Retina (tissue), 1 donor: ENCODE measurements around the gene PHF21B.
"Not testable (repeated sequence)": the region's sequence is repeated elsewhere in the genome, so short reads cannot be mapped to it uniquely, and the experiment has no call there.

Experiments used
- DNase-seq: peaks from one replicate; pipeline ENCODE4 v3.0.0-alpha.2; 2016

Gene PHF21B

DNA sequence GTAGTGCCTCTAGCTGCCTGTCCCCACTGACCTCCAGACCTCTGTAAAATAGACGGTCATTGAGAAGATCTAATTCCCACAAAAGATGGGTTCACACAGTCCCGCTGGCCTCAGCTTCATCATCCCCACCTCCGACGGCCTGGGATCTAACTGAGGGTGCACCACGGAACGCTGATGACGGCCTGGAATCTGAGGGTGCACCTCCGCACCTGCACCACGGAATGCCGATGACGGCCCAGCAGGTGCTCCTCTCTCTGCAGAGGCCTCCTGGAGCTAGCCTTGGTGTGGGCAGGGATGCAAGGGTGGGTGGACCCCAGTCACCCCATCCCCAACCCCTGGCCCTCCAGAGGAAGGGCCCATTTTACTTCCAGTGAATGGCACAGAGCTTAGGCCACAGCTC lies 77.3 kb downstream of the PHF21B start:
- DNase-seq, result no peak

DNA sequence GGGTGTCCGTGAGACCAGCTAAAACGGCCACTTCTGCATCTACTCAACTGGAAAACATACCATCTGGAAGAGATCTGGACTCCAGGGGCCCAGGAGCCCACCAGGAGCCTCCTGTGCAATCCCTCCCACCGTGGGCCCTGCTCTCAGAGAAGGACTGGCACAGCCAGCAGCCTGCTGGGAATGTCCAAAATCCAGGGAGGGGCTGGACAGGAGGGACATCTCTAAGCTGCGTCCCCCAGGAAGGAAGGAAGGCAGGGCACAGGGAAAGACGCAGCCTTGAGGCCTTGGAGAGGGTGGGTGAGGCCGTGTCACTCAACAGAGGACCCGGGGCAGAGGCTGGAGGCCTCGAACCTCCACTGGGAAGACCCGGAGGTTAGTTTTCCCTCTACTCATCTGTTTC lies 78.0 kb downstream of the PHF21B start:
- no peak for DNase-seq

DNA sequence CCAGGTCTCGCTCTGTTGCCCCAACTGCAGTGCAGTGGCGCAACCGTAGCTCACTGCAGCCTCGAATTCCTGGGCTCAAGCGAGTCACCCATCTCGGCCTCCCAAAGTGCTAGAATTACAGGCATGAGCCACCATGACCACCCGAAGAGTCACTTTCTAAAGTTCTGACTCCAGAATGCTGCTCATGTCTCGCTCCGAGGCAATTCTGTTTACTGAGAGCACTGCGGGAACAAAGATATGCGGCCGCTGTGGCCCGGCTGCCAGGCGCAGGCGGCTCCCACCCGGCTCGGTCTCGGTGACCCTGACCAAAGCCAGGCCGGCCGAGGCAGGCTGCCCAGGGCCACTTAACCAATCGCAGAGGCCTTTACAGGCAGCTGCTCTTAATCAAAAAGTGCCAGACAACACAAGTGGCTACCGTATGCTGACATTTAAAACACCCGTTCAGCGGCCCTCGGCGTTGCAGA lies 78.7 kb downstream of the PHF21B start:
- no peak for DNase-seq

DNA sequence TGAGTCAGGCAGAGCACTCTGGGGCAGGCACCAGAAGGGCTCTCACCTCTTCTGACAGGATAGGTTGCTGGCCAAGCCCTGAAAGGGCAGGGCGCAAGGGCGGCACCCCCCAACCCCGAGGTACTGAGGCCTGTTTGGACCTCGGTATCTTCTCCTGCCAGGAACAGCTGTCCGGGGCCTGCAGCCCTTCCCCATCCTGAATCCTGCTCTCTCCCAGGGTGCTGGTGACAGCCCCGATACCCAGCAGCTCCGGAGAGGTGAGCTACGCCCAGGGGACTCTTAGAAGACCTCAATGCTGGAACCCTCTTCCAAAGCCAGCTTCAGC lies 79.1 kb downstream of the PHF21B start:
- DNase-seq, result no peak

DNA sequence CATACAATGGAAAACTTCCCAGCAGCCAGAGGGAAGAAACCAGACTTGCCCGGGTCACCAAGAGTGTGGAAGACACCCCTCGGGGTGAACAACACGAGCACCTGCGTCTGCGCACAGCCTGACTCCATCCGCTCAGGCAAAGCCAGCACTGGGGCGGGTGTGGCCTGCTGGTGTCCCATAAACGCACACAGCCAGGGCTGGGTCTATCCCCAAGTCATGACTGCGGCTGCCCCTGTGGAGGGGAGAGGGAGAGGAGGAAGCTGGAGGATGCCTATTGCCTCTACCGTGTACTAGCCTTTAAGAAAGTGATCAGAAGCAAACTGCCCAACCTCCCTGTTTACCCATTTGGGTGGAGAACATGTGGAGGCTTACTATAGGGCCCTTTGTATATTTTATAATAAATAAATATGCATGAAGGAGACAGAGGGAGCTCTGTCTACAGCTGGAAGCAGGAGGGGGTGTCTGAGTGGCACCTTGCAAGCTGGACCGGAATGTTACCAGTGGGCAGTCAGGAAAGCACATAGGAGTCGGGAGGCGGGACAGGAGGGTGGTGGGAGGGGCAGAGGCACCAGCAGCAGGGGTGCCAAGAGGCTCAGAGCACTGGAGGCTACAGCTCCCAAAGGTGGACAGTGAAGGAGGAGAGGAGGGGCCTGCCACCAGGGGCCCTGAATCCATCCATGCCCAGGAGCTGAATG lies 79.6 kb downstream of the PHF21B start:
- no peak for DNase-seq

DNA sequence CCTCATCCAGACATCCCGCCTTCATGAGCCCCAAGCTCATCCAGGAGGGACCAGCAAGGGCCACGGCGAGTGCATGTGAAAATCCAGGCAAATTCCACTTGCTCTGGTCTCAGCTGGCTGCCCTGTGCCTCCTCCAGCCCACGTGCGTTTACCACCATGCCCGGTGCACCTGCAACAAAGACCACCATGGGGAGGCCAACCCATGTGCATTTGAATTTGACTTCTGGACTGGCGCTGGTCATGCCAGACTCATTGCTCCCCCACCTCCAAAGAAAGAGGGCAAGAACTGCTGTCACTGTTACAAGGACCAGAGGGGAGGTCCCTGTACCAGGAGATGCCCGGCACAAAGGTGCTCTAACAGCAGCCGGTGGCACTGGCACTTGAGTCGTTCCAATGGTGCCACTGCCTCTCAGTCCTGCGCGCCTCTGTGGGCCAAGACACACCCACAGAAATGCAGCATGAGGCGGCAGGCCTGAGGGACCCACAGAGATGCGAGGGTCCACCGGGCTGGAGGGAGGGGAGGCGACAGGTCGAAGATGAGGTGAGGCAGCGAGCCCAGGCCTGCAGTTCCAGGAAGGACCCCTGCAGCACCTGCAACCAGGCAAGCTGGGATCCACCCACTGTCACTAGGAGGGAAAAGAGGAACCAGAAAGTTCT lies 80.3 kb downstream of the PHF21B start:
- DNase-seq, result no peak

DNA sequence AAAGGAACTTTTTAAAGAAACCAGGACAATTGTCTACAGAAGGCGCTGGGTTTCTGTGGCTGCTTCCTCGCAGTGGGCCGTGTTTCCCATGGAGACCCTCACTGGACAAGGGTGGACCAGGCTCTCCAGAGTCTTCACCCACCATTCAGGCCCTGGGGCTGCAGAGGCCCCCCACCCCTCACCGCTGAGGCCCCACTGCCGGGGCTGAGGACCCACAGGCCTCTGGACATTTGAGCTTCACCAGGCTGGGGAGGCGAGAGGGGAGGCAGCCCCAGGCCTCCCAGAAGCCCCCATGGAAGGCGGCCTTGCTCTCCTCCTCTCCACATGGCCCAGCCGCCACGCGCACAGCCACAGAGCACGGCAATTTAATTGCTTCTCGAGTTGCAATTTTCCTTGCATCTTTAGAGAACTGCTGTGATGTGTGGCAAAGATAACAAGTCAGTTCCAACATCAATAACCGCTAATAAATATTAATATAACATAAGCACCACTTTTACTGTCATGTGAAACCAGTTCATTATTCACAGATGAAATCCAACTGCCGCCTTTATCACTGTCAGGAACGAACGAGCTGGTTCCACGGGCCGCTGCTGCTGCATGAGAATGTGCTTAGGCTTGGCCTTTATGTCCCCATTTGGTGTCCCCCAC lies 81.0 kb downstream of the PHF21B start:
- DNase-seq, result no peak

DNA sequence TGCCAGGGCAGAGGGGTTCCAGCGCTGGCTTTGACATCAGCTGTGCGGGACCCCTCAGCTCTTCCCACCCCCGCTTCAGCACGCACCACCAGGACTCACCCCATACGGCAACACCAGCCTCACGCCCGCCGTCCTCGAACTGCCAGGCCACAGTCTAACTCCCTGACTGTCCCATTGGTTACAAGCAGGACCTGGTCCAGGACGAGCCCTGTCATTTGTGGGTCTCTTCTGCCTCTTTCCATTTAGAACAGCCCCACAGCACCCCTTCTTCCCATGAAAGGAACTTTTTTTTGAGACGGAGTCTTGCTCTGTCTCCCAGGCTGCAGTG lies 81.7 kb downstream of the PHF21B start:
- no peak for DNase-seq

DNA sequence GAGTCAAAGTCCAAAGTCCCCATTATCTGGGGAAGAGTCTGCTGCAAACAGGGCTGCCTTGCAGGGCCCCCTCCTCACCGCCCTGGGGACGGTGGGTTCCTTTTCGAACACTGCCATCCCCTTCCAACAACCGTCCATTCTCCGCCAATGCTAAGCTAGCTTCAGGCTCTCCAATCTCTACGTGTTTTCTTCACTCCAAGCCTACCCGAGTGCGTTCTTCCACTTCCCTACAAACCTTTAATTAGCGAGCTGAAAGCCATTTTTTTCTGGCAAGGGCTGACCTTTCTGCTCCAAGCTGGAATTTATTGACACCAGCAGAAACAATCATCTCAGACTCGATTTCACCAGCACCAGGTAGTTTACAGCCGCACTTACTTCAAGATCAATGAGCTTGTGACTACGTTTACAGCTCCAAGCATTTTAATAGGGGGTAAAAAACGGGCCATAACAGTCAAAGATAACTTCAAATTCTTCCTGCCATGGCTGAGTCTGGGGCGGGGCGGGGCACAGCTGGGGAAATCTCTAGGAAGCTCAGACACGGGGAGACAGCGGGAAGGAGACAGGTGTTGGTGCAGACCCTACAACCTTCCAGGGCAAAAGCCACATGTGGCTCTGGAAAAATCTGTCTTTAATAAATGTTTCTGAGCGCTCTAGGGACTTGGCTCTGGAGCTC lies 82.2 kb downstream of the PHF21B start:
- DNase-seq, result no peak

DNA sequence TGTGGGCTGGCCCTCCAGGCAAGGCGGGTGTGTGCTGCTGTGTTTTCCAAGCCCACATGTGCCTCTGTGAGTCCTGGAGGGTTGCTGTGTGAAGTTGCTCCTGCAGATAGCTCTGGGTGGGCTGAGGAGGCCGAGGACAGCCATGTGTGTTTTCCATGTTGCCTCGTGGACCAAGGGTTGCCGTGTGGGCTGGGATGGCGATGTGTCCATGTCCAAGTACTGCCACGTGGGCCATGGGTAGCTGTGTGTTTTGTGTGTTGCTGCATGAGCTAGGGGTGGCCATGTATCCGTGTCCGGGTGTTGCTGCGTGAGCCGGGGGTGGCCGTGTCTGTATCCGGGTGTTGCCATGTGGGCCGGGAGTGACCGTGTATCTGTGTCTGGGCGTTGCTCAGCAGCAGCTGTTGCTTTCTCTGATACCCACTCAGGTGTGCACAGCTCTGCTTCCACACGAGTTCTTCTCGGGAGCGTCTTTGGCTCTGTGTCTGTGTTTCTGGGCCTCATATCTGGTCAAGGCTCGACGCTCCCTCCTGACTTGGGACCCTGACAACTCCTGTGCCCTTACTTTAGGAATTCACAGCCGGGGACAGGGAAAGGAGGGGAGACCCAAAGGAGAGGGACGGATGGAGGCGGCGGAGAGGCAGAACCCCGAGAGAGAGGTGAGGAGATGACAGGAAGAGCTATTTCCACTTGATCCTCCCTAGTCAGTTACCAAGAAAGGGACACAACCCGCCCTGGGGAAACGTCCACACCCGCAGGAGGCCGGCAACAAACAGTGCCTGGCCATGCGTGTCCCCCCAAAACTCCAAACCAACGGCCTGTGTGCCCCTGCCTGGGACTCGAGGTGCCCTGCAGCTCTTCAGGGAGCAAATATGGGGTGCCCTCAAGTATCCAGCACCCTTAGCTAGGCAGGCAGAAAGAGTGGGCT lies 83.1 kb downstream of the PHF21B start:
- no peak for DNase-seq

DNA sequence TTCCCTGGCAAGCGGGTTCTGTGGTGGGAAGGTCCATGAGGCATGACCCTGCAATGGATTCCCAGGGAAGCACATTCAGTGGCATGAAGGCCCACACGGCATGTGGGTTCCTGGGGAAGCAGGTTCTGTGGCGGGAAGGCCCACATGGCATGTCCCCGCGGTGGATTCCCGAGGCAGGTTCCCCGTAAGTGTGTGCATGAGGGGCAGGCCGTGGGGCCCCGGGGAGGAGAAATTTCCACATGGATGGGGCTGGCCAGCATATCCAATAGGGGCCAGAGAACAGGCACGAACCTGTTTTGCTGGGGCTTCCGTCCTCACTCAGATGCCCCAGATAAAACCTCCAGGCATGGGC lies 83.7 kb downstream of the PHF21B start:
- no peak for DNase-seq

DNA sequence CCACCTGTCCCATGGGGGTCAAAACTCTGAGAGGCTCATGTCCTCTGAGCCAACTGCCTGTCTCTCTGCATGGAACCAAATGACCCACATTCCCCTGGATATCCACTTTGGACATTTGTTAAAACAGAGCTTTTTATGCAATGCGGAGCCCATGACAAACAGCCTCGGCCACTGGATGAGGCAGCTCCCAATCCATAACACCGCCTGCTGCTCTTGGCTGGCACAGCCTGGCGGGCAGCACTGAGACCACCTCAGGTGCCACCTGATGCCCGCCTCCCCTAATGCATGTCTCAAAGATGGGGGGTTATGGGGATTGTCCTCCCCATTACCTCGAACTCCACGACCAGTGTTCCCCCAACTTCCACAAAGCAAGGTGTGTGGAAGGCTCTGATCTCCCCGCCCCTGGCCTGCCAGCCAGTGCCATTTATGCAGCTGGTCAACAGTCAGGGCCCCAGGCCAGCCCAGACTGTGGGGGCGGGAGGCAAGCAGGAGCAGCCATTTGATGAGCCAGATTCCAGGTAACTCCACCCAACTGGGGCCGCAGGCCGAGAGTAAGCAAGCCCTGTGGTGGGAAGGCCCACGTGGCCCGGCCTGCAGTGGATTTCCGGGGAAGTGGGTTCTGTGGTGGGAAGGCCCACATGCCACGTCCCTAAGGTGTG lies 84.2 kb downstream of the PHF21B start:
- no peak for DNase-seq

DNA sequence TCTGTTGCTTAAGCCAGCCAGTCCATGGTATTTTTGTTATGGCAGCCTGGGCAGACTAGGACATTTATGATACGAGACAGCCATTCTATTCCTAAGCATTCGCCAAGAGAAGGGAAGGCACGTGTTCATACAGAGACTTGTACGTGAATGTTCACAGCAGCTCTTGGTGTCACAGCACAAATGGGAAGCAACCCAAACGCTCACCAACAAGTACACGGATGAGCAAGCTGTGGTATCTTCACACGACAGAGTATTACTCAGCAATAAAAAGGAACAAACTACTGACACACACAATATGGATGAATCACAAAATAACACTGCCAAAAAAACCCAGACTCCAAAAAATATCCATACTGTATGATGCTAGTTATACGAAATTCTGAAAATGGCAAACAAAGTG lies 85.1 kb downstream of the PHF21B start:
- DNase-seq, result no peak

DNA sequence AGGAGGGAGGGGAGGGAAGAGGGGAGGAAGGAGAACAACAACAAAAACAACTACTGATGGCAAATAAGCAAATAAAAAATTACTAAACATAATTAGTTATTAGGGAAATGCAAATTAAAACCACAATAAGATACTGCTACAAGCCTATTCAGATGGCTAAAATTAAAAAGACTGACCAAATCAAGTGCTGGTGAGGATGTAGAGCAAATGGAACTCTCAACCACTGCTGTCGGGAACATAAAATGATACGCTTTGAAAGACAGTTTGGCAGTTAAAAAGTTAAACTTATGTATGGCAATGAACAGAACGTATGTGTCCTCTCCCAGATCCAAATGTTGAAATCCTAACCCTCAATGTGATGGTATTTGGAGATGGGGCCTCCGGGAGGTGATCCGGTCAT lies 85.7 kb downstream of the PHF21B start:
- DNase-seq, result no peak

DNA sequence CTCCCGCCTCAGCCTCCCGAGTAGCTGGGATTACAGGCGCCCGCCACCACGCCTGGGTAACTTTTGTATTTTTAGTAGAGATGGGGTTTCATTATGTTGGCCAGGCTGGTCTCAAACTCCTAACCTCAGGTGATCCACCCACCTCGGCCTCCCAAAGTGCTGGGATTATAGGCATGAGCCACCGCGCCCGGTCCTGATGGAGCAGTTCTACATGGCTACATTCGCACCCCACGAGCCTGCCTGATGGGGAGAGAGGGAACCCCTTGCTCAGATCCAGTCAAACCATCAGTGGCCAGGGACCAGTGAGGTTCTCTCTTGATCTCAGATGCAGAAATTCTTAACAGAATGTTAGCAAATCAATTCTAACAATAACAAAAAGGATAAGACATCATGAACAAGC lies 88.0 kb downstream of the PHF21B start:
- DNase-seq, result not testable (repeated sequence)

DNA sequence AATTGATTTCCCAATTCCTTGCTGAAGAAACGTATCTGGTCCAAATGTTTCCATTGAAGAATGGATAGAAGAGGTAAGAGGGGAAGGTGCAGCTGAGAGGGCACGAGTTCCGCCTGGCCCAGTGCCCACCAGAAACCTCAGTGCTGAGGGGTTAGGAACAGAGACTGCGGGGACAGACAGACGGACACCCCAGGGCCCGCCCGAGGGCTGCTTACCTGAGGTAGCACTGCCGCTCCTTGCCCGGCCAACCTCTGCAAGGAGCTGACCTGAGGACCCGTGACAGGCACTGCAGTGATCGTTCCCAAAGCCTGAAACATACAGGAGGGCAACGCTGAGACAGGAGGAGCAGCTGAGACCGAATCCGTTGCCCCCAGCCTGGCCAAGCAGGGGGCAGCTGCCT lies 89.6 kb downstream of the PHF21B start:
- DNase-seq, result no peak

DNA sequence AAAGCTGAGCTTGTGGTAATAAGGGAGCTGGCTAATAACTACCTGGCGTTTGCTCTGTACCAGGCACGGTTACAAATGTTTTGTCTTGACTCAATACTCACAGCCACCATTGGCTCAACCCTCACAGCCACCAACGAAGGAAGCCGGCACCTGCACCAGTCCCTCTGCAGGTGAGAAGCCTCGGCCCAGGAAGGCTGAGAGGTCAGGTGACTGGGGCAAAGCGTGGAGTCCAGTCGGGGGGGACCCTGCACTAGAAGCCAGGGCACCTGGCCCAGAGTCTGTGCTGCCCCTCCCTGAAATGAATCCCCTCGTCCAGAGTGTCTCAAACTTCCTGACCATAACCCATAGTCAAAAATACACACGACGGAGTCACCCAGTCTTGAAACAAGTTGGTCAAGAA lies 90.1 kb downstream of the PHF21B start:
- DNase-seq, result no peak

DNA sequence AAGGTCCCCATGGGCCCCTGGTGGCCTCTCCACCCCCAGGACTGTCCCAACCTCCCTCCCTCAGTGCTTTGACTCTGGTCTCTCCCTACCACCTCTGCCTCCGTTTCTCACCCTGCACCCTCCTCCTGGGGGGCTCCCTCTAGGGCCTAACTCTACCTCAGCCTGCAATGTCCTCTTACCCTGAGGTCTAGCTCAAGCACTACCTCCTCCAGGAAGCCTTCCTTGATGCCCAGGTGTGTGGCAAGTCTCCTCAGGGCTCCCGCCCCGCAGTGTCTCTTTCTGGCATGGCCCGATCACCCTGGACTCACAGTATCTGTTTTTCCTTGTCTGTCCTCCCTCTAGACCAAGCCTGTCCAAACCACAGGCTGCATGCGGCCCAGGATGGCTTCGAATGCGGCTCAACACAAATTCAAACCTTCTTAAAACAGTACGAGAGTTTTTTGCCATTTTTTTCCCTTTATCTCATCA lies 90.8 kb downstream of the PHF21B start:
- no peak for DNase-seq

DNA sequence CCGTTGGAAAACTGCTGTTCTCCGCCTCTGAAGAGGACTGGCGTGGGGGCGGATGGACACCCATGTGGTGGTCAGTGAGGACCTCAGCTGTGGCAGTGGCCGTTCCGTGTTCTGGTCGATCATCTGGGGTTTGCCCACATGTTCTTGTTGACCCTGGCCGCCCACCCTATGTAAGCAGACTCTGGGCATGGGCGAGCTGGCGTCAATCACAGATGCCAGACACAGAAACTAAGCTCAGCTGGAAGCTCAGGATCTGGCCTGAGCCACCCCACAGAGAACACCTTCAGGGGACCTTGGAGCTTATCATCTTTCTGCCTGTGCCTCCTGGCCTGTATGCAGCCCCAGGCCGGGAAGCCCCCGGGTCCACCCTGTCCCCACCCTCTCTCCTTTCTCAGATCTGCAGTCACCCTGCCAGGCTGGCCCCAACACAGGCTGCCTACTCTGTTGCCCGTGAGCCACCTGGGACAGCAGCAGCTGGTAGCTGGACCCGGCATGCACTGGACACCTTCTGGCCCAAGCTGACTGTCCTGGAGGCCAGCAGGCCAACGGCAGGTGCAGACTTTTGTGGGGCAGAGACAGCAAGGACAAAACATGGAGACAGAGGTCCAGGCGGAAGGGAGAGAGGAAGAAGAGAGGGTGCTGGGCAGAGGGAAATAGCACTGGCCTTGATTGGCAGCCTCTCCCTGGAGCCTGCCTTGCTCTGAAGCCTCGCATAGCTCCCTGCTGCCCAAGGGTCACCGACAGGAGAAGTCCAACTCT lies 91.5 kb downstream of the PHF21B start:
- no peak for DNase-seq

DNA sequence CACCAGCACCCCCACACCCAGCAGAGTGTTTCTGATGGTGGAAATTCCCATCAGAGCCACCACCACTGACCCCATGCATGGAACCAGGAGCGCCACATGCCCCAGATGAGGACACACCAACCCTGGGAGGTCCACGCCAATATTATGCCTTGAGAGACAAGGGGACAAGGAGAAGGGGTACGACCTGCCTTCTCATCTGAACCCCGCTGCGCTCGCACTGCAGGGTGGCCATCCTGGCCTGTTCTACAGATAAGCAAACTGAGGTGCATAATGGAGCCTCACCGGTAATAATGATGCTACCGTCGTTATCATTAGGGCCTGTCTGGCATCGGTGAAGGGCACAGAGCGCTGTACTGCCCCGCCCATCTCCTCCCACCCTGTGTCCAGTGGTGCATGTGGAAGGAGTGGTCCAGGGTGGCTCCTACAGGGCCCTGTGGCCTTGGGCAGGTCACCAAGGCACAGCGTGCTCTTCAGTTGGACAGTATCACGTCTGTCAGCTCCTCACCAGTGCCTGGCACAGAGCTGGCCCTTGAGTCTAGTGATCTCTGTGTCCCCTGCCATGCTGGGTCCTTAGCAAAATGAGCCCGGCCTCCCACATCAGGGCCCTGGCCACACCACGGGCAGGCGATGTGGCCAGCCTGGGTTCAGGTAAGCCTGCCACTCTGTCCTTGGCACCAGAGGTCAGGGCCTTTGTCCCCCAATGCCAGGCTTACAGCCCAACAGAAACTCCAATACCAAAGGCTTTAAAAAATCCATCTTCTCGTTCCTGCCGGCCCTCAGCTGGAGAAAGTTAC lies 92.2 kb downstream of the PHF21B start:
- no peak for DNase-seq
